Effector CD8-positive, alpha-beta T cell (primary cell): Measurements from ENCODE around the gene INSC.
A peak's percentile ranks its signal among the peaks of the same experiment; 100 is the strongest.
"Not testable (repeated sequence)": the region's sequence is repeated elsewhere in the genome, so short reads cannot be mapped to it uniquely, and the experiment has no call there.

ENCODE experiments used
- DNase-seq: peaks from one replicate; lab custom pipeline; 2025; lab: John Stamatoyannopoulos, UW
- total RNA-seq, 4 experiments: gene quantifications; one replicate each; lab custom pipeline; 2026; lab: John Stamatoyannopoulos, UW

The INSC gene
- total RNA-seq = 0 to 0.61 (median 0.28) reads per million in 4 experiments

GRCh38 chr11:15114501-15115475 lies at the start of gene INSC:
TSS of gene INSC (plus strand) at chr11:15114923. CDS start at chr11:15149175, 34,252 bp downstream.
- no peak for DNase-seq

- not testable (repeated sequence) for DNase-seq
These were observed 45.0 kb upstream of the INSC start for GRCh38 chr11:15069751-15070150.

GRCh38 chr11:15071556-15072255 lies 43.0 kb upstream of the INSC start:
- DNase-seq = no peak

- no peak for DNase-seq
These were observed 42.1 kb upstream of the INSC start for GRCh38 chr11:15072551-15073143.

GRCh38 chr11:15073361-15074205 lies 41.1 kb upstream of the INSC start, which contains the start of gene CALCB:
TSS of gene CALCB (plus strand) at chr11:15073593. CDS start at chr11:15074719, 1,126 bp downstream.
- no peak for DNase-seq

GRCh38 chr11:15074206-15075161 lies 40.2 kb upstream of the INSC start:
- peak; percentile 64 for DNase-seq

GRCh38 chr11:15075162-15075526 lies 39.6 kb upstream of the INSC start:
- DNase-seq = no peak

- no peak for DNase-seq
These were observed 23.5 kb upstream of the INSC start for GRCh38 chr11:15091175-15091574.

GRCh38 chr11:15091625-15092024 lies 23.1 kb upstream of the INSC start:
- no peak for DNase-seq

GRCh38 chr11:15093432-15093831 lies 21.3 kb upstream of the INSC start:
- no peak for DNase-seq

- no peak for DNase-seq
These were observed 18.9 kb upstream of the INSC start for GRCh38 chr11:15095736-15096228.

GRCh38 chr11:15097411-15097810 lies 17.3 kb upstream of the INSC start:
- no peak for DNase-seq

- no peak for DNase-seq
These were observed 15.5 kb upstream of the INSC start for GRCh38 chr11:15099267-15099666.

- DNase-seq = peak; percentile 4
These were observed 13.5 kb upstream of the INSC start for GRCh38 chr11:15101072-15101709.

- DNase-seq = no peak
These were observed 10.6 kb upstream of the INSC start for GRCh38 chr11:15104166-15104565.

- no peak for DNase-seq
These were observed 8.3 kb upstream of the INSC start for GRCh38 chr11:15106201-15106965.

- DNase-seq = no peak
These were observed 6.8 kb upstream of the INSC start for GRCh38 chr11:15107730-15108515.

- no peak for DNase-seq
These were observed 6.1 kb upstream of the INSC start for GRCh38 chr11:15108592-15109130.
